Central memory CD4-positive, alpha-beta T cell (primary cell): ENCODE measurements around the gene MAMSTR.
"Not testable (repeated sequence)": the region's sequence is repeated elsewhere in the genome, so short reads cannot be mapped to it uniquely, and the experiment has no call there.

ENCODE experiments used
- DNase-seq: peaks from one replicate; pipeline ENCODE4 v3.0.0; 2022

Gene MAMSTR

DNA sequence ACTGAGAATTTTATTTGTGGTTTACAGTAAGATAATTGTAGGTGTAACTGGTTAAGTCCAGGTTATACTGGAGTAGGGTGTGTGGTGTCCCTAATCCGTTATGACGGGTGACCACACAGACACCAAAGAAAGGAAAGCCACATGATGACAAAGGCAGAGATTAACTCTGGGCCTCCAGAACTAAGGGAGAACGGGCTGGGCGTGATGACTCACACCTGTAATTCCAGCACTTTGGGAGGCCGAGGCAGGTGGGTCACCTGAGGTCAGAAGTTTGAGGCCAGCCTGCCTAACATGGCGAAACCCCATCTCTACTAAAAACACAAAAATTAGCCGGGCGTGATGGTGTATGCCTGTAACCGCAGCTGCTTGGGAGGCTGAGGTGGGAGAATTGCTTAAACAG is 33.9 kb downstream of the MAMSTR start:
- DNase-seq = no peak

GRCh38 chr19:48683349-48683748 is 36.2 kb downstream of the MAMSTR start:
- no peak for DNase-seq

DNA sequence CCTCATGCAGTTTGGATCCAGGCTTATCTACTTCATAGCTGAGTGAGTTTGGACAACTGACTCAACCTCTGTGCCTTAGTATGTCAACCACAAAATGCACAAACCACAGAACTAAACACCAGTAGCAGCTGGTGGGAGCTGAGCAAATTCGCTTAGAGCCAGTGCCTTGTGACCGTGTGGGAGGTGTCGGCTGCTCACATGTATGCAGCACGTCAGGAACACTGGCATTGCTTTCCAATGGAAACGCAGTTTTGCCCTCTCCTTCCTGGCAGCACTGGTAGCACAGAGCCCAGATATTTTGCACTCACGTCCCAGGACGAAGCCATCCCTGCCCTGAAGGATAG is 38.4 kb downstream of the MAMSTR start:
- DNase-seq = no peak

DNA sequence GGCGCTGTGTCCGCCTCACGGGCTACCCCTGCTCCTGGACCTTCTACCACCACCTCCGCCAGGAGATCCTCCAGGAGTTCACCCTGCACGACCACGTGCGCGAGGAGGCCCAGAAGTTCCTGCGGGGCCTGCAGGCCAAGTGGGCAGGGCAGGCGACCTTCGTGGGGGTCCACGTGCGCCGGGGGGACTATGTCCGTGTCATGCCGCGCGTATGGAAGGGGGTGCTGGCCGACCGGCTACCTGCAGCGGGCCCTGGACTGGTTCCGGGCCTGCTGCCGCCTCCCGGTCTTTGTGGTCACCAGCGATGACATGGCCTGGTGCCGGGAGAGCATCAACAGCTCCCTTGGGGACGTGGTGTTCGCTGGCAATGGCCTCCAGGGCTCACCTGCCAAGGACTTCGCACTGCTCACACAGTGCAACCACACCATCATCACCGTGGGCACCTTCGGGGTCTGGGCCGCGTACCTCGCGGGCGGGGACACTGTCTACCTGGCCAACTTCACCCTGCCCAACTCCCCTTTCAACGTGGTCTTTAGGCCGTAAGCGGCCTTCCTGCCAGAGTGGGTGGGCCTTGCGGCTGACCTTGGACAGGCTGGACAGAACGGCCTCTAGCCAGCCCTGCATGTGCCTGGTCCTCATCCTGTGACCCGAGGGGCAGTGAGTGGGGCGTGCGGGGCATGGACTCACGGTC is 38.9 kb downstream of the MAMSTR start:
- no peak for DNase-seq

DNA sequence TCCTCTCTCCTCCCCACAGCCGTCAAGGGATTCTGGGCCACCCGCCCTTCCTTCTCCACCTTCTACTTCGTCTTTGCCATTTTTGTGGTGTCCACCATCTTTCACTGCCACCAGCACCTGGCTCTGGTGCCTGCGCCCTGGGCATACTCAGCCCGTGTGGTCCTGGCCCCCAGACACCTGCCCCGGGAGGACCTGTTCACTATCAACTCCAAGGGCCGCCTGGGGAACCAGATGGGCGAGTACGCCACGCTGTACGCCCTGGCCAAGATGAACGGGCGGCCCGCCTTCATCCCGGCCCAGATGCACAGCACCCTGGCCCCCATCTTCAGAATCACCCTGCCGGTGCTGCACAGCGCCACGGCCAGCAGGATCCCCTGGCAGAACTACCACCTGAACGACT is 39.5 kb downstream of the MAMSTR start:
- DNase-seq = not testable (repeated sequence)

- DNase-seq = no peak
These were observed 41.3 kb downstream of the MAMSTR start for GRCh38 chr19:48678201-48678600.

- DNase-seq = no peak
These were observed 42.6 kb downstream of the MAMSTR start for GRCh38 chr19:48676887-48677286.

DNA sequence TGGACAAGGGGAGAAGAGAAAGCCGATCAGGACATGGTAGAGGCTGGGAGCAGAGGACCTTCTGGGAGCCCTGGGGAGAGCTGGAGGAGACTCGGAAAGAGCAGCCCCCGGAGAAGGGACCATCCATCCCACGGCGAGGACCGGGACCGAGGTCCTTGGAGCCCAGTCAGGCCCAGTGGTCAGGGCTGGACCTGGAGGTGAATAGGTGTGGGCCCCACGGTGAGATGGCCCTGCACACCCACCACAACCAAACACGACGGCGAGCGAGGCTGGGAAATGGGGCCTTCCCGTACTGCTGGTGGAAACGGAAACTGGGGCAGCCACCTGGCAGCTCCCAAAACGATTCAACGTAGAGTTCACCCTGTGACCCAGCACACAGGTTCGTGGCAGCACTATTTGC is 43.0 kb downstream of the MAMSTR start:
- no peak for DNase-seq

DNA sequence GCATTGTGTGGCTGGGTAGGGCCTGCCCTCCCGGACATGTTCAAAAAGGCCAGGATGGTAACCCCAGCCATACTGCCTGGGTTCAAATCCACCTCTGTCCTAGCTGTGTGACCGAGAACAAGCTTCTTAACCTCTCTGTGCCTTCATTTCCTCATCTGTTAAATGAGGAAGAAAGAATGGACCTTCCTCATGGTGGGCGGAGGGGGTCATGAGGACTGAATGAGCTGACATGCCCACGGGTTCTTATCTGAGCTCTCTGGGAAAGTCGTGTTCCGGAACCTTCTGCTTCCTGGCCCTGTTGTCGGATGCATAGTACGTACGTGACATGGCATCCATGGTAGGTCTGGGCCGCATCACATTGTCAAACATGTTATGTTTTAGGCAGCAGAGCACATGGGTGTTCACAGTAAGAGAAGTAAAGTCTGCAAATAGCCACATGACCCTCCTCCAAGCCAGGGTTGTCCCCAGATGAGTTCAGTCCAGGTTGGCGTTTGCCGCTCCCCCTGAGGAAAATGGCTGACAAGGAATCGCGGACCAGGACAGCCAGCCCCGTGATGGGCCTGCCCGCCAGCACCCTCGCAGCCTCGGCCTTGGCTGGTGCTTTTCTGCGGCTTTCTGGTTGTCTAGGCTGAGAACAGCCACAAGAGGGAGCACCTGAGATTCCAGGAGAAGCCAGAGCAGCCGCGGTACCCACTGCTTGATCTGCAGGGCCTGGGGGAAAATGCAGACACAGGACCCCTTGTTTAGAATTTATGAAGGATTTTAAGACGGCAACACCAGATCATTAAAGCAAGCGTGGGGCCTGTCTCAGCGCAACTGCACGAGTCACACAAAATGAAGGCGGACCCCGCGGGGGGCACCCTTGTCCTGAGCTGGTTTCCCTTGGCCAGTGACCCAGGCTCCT is 44.4 kb downstream of the MAMSTR start:
- DNase-seq = peak; percentile 69

DNA sequence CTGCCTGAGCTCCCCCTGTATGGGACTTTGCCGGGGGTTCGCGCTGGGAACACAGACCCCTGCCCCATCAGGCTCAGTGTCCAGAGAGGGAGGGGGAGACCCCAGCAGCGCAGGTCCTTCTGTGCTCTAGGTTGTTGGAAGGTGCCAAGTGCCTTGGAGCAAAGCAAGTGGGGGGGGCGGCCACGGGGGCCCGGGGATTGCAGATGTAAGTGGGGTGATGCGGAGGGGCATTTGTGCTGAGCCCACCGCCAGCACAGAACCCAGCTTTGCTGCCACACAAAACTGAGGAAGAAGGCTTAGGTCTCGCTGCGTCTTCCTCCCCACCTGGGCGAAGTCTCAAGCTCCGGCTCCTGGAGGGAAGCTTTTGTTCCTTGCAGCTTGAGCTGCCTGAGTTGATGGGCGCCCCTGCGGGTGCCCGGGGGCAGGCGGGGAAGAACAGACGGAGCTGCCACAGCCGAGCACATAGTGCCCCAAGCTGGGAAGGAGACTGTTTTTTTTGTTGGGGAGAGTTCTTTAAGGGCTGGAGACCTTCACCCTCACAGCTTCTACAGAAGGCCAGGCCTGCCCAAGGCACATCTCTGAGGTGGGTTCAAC is 45.2 kb downstream of the MAMSTR start:
- DNase-seq = no peak

GRCh38 chr19:48673436-48674100 is 46.0 kb downstream of the MAMSTR start:
- no peak for DNase-seq

DNA sequence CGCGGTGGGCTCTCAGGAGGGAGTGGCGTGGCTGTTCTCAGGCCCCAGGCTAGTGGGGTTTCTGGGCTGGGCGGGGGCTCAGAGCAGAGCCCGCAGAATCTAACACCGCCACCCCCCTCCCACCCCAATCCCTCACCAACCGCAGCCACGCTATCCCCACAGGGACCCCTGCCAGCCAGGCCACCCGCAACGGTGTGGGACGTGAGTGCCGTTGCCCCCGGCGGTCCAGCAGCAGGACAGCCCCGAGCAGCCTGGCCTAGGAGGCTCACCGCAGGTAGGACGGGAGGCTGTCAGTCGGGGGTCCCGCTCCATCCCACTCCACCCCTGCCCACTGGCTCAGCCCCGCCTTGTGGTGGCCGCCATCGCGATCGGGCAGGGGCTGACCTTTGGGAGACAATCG is 46.5 kb downstream of the MAMSTR start, which contains the start of gene NTN5:
Gene NTN5 (minus strand): TSS at position 24 of the 400 bp plus-strand sequence. CDS start 2,031 bp downstream, outside the sequence.
- DNase-seq = no peak

GRCh38 chr19:48671446-48671995 is 48.0 kb downstream of the MAMSTR start:
- no peak for DNase-seq

- no peak for DNase-seq
These were observed 48.7 kb downstream of the MAMSTR start for GRCh38 chr19:48670699-48671445.

GRCh38 chr19:48669903-48670668 is 49.4 kb downstream of the MAMSTR start:
- DNase-seq = no peak

- no peak for DNase-seq
These were observed 50.8 kb downstream of the MAMSTR start for GRCh38 chr19:48668761-48669160.

DNA sequence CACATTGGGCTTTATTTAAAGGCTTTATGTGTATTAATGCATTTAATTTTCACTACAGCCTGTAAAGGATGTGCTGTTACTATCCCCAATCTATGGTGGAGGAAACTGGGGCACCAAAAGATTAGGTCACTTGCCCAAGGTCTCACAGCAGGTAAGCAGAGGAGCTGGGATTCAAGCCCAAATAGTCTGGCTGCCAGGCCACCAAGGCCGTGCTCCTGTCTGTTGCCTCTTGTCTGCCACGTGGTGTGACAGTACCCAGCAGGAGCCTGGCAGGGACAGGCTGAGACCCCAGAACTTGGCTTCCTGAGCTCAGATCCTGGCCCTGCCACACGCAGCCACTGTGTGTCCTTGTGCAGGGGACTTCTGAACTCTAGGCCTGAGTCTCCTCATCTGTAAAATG is 51.2 kb downstream of the MAMSTR start:
- no peak for DNase-seq

DNA sequence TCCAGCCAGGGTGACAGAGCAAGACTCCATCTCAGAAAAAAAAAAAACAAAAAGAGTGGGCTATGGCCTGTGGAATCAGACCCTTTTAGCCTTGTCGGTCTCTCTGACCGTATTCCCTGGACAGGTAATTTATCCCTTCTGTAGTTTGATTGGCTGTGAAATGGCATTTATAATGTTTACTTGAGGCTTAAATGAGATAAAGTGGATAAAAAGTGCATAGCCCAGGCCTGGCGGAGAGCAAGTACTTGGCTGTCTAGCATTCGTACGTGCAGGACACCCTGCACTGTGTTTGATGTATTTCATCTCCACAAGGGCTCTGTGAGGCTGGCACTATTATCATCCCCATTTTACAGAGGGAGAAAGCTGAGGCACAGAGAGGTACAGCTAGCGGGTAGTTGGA is 53.7 kb downstream of the MAMSTR start:
- no peak for DNase-seq

- DNase-seq = no peak
These were observed 55.0 kb downstream of the MAMSTR start for GRCh38 chr19:48664476-48664875.

- DNase-seq = no peak
These were observed 55.9 kb downstream of the MAMSTR start for GRCh38 chr19:48663667-48664066.
